Tibial nerve (tissue), 4 donors: ENCODE results near the gene CAMKMT.

Experiments used
- CTCF ChIP-seq, 5 experiments: fragments of 200-600 bp in 3 of 5; fragments of 450-650 bp in 2 of 5; sonication (generic) in 3 of 5; IDR thresholded peaks; one replicate each; pipeline ENCODE4 v1.5.1; 2016 to 2019; ENCODE audit warnings: antibody characterized with exemption in 5 of 5, mild to moderate bottlenecking in 3 of 5, moderate library complexity in 2 of 5
- EP300 ChIP-seq, 2 donors: sonication (generic); formaldehyde crosslinking; IDR thresholded peaks; one replicate each; pipeline ENCODE4 v1.6.1; 2017; ENCODE audit warnings: antibody characterized with exemption in 2 of 2, mild to moderate bottlenecking in 1 of 2
- POLR2A ChIP-seq, 2 donors: fragments of 450-650 bp; IDR thresholded peaks; one replicate each; pipeline ENCODE4 v1.6.1; 2017; ENCODE audit warnings: antibody characterized with exemption in 2 of 2, mild to moderate bottlenecking in 2 of 2, moderate library complexity in 2 of 2

GRCh38 chr2:44542520-44542919, 180.8 kb downstream of the CAMKMT start:
- TF ChIP-seq POLR2A (IDR thresholded peaks at IDR 0.05) (no peak), CTCF (IDR thresholded peaks at IDR 0.05) (no peak), EP300 (IDR thresholded peaks at IDR 0.05) (no peak)
